GM19239 (cell line): ENCODE results near the gene ACLY.
"Not testable (repeated sequence)": the region's sequence is repeated elsewhere in the genome, so short reads cannot be mapped to it uniquely, and the experiment has no call there.

Source experiments
- DNase-seq: peaks from one replicate; pipeline ENCODE4 v3.0.0; 2011; ENCODE audit warnings: low spot score; ENCODE audit not compliant: insufficient read length
- FAIRE-seq: peaks from 2 replicates; lab custom pipeline; 2011; peaks lifted over from hg19 to GRCh38; lab: Jason Lieb, UNC

ACLY gene

GRCh38 chr17:41837761-41838538 lies 80.8 kb downstream of the ACLY start, which contains the start of gene KLHL10:
KLHL10 (plus strand) TSS chr17:41837825; CDS start chr17:41837933, 108 bp downstream.
- DNase-seq (no peak), FAIRE-seq (no peak)

- FAIRE-seq (no peak), DNase-seq (no peak)
Measured at GRCh38 chr17:41836550-41837196, 82.1 kb downstream of the ACLY start.

GRCh38 chr17:41835800-41836549 lies 82.8 kb downstream of the ACLY start, which contains the start of gene NT5C3B:
NT5C3B (minus strand) TSS chr17:41836232; CDS start chr17:41836193, 39 bp downstream.
- DNase-seq, result peak; percentile 83
- FAIRE-seq, result peak; percentile 45

- no peak for FAIRE-seq
- DNase-seq, result no peak
Measured at GRCh38 chr17:41835214-41835799, 83.4 kb downstream of the ACLY start.

- DNase-seq, FAIRE-seq: not testable (repeated sequence)
Measured at GRCh38 chr17:41829961-41830360, 88.8 kb downstream of the ACLY start.

- FAIRE-seq (no peak), DNase-seq (no peak)
Measured at GRCh38 chr17:41825175-41825845, 93.4 kb downstream of the ACLY start.

GRCh38 chr17:41824086-41824485 lies 94.7 kb downstream of the ACLY start:
- no peak for FAIRE-seq
- no peak for DNase-seq

- FAIRE-seq (no peak), DNase-seq (no peak)
Measured at GRCh38 chr17:41823580-41823979, 95.2 kb downstream of the ACLY start.

- DNase-seq (no peak), FAIRE-seq (no peak)
Measured at GRCh38 chr17:41823141-41823524, 95.6 kb downstream of the ACLY start.

- DNase-seq (no peak), FAIRE-seq (no peak)
Measured at GRCh38 chr17:41822216-41823140, 96.3 kb downstream of the ACLY start.

- DNase-seq (no peak), FAIRE-seq (no peak)
Measured at GRCh38 chr17:41821776-41822175, 97.0 kb downstream of the ACLY start.

- DNase-seq (no peak), FAIRE-seq (no peak)
Measured at GRCh38 chr17:41818024-41818423, 100.7 kb downstream of the ACLY start.
